HG02571 (cell line): ENCODE data around the gene LIN37.
"Not testable (repeated sequence)": the region's sequence is repeated elsewhere in the genome, so short reads cannot be mapped to it uniquely, and the experiment has no call there.

ENCODE experiments used
- ATAC-seq: cut with Tn5 transposase; IDR thresholded peaks from one replicate; pipeline ENCODE4 v1.9.1; 2021; ENCODE audit warnings: mild to moderate bottlenecking, moderate library complexity; ENCODE audit not compliant: unreplicated experiment

LIN37 gene

DNA sequence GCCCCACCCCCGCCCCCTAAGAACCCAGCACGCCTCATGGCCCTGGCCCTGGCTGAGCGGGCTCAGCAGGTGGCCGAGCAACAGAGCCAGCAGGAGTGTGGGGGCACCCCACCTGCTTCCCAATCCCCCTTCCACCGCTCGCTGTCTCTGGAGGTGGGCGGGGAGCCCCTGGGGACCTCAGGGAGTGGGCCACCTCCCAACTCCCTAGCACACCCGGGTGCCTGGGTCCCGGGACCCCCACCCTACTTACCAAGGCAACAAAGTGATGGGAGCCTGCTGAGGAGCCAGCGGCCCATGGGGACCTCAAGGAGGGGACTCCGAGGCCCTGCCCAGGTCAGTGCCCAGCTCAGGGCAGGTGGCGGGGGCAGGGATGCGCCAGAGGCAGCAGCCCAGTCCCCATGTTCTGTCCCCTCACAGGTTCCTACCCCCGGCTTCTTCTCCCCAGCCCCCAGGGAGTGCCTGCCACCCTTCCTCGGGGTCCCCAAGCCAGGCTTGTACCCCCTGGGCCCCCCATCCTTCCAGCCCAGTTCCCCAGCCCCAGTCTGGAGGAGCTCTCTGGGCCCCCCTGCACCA, 38.9 kb downstream of the LIN37 start:
- ATAC-seq, result no peak

DNA sequence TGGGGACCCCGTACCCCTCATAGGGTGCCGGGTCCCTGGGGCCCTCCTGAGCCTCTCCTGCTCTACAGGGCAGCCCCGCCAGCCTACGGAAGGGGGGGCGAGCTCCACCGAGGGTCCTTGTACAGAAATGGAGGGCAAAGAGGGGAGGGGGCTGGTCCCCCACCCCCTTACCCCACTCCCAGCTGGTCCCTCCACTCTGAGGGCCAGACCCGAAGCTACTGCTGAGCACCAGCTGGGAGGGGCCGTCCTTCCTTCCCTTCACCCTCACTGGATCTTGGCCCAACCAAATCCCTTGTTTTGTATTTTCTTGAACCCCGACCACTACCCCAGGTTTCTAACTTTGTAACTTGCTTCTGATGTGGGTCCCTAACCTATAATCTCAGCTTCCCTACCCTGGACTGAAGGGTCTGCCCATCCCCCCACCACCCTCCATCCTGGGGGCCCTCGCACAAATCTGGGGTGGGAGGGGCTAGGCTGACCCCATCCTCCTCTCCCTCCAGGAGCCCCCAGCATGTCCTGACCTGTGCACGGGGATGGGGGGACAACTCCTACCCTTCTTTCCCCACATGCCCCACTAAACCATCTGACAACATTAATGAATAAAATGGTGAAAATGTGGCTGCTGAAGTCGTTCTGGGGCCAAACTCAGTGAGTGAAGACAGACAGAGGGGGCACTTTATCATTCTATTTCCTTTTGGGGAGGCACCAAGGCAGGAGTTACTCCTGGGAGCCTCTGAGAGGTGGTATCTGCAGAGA, 40.0 kb downstream of the LIN37 start:
- ATAC-seq, result no peak

DNA sequence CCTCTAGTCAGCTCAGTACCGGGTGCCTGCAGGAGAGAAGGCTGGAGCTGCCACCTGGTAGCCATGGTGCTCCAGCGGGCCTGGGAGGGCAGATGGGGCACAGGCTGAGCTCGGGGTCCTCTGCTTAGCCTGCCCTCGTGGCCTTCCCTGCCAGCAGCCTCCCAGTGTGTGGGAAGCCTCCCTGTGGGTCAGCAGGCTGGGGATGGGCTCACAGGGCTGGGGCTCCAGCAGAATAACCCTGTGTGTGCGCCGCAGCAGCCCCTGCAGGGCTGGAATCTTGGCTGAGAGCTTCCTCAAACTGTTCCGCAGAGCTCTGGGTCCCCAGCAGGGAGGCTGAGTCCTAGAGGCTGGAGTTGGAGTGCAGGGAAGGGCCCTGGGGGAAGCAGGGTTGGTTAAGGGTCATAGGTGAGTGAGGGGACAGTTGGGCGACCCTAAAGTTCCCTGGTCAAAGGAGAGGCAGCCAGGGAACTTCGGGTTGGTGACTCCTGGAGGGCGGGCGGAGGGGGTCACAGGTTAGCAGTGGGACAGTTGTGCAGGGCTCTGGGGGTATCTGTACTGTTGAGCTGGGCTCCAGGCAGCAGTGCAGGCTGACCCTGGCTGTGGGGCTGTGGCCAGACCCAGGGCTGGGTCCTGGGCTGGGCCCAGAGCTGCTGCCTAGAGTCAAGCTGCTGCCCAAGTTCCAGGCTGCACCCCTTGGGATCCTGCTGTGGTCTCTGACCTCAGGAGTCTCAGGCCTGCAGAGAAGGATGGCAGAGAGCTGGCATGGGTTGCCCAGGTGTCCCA, 41.0 kb downstream of the LIN37 start:
- ATAC-seq, result no peak

DNA sequence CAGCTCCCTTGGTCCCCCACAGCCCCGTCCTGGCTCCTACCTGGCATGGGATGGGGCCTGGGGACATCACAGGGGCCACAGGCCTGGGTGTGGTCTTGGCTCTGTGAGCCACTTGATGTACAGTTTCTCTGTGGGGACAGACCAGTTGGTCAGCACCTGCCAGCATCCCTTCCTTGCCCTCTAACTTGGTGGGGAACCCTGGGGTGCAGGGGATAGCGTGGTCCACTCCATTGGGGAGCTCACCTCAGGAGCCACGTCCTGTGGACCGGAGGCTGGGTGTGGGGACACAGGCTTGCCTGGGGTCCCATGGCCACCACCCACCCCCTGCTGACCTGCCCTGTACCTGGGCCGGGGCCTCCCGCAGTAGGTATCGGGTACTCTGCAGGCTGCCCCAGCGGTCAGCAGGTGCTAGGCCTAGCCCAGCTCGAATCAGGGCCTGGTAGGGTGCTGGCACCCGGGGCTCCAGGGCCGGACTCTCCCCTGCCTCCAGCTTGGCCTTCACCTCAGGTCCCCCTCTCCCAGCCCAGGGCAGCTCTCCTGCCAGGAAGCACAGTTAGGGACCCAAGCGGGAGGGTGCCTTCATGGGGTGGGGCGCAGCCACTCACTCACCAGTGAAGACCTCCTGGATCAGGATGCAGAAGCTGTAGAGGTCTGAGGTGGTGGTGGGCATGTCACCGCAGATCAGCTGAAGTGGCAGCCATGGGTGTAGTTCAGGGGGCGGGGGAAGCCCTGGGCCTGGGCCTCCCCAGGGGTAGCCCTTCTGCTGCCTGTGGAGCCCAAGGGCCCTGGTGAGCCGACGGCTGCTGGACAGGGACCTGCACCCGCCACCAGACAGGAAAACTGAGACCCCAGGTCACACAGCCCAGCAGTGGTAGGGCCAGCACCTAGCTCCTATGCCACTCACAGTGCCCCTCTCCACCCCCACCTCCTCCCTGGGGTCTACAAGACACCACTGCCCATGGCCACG, 41.9 kb downstream of the LIN37 start:
- ATAC-seq, result no peak

DNA sequence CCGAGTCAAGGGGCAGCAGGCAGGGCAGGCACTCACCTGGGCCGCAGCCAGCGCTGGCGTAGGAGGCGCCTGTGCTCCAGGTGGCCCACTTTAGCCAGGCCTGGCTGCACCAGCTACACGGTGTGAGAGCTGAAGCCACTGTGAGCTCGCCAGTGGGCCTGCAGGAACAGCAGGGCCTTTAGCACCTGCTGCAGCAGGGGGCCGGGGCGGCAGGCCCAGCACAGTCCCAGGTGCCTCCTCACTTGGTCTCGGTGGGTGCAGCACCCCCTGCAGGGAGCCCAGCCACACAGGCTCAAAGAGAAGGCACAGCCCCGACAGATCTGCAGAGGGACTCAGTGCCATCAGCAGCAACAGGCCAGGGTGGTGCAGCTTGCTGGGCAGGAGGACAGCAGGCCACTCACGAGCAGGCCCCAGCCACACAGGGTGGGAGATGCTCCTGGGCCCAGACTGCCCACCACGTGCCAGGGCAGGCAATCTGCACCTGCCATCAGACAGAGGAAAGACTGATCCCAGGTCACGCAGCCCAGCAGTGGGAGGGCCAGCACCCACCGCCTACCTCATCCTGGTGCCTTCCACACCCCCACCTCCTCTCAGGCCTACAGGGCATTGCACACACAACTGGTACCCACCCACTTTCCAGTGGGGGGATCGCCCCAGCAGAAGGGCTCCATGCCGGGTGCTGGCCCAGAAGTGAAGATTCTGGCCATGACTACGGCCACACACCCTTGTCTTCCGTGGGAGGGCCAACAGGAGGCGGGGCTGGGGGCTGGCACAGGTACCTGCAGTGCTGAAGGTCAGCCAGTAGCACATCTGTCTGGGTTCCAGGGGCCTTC, 42.8 kb downstream of the LIN37 start:
- ATAC-seq, result no peak

DNA sequence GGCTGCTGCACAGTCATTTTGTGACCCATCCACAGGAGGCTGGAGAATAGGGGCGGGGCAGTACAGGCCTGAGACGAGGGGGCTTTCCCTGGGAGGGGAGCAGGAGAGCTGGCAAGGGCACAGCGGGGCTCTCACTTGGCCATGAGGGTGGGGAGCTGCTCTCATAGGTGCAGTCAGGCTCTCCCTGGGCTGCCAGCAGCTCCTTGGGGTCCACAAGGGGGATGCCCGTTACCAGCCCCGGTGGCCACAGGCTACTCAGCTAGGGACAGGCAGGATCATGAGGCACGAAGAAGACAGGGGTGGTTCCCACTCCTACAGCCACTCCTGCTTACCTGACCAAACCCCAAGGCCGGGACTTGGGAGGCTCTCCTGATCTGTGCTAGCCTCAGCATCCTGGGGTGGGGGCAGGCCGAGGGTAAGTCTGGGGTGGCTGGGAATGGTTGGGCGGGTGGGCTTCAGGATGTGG, 43.5 kb downstream of the LIN37 start:
- no peak for ATAC-seq

DNA sequence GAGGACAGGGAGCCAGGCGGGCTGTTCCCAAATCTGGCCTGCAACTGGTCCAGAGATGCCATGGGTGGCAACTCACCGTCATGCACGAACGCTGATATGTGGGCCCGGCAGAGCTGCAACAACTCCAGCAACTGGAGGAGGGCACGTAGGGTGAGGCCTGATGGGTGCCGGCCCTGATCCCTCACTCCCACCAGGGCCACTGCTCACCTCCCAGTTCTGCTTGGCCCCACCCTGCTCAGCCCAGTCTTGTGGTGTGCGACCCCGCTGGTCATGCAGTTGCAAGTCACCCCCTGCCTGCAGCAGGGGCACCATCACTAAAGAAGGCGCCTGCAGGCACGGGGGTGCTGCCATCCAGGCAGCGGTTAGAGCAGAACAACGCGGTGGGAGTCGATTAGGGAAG, 43.9 kb downstream of the LIN37 start:
- ATAC-seq, result no peak

DNA sequence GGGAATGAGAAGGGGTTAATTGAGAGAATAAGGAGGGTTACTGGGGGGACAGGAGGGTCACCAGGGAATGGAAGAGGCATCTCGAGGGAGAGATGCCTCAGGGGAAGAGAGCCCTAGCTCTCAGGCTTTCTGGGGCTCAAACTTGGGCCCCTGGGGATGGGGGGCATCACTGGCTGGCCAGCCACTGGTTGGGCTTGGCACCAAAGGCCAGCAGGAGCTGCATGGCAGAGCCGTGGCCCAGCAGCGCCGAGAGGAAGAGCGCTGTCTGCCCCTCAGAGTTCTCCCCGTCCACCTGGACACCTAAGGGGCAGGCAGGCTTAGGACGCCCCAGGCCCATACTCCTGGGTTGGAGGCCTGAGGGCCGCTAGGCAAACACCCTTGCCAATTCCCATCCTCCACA, 44.5 kb downstream of the LIN37 start:
- ATAC-seq, result no peak

DNA sequence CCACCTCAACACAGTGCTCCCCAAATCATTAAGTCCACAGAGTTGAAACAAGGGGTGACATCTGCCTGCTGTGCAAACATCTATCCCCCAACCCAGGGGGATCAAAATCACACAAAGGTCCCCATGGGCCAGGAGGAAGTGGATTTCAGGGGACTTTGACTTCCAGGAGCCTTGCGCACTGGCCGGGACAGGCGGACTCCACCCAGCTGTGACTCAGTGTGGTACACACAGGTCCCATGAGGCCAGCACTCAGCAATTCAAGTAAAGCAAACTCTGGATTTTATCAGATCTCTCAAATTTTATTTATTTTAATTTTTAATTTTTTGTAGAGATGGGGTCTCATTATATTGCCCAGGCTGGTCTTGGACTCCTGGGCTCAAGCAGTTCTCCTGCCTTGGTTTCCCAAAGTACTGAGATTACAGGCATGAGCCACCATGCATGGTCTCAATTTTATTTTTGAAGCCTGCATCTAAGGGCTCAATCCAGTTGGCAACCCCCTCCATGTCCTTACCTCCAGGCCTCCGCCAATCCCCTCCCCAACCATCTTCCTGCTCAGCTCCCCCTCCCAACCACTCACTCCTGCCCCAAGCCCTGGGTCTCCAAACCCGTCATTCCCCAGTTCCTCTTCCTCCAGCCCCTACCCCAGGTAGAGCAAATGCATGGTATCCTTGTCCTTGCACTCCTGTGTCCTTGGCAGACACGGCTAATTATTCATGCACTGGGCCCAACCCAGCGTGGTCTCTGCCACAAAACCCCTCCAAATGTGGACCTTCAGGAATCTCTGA, 45.2 kb downstream of the LIN37 start:
- no peak for ATAC-seq

DNA sequence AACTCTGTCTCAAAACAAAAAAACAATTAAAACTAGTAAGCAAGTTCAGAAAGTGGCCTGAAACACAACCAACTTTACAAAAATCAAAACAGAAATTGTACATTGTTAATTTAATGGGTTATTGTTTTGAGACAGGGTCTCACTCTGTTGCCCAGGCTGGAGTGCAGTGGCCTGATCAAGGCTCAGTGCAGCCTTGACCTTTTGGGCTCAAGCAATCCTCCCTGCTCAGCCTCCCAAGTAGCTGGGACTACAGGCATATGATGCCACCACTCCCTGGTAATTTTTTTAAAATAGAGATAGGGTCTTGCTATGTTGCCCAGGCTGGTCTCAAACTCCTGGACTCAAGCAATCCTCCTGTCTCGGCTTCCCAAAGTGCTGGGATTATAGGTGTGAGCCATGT, 47.2 kb downstream of the LIN37 start:
- not testable (repeated sequence) for ATAC-seq

DNA sequence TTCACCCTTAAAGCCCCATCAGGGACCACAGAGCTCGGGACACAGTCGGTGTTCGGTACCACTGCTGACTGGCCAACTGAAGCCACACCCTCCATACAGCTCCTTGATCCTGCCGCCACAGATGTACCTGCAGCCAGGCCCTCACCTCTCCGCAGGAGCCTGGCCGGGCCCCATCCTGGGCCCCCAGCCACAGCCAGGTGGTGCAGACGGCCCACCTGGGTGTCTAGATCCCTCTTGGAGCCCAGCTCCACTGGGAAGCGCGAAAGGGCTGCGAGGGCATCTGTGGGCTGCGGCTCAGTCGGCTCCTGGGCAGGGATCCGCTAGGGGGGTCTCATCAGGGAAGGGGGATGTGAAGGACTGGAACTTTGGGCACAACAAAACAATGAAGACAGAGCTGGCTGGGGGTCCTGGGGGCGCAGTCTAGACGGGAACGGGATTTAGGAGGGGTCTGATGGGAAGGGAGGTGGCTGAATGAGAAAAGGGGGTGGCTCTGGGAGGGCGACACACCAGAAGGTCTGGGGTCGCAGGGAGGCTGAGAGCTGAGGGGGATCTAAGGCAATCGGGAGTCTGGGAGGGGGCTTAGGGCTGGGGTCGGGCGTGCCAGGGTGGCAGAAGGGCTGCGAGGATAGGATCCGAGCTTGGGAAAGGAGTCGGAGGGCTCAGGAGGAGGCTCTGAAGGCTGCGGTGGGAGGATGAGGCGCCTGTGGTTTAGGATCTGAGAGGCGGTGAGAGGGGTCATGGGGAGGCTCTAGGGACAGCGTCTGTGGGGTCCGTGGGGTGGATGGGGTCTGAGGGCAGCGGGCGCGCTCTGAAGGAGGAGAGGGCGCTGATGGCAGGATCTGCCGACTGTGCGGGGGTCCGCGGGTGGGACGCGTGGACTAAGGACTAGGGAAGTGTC, 48.5 kb downstream of the LIN37 start:
- ATAC-seq, result no peak

DNA sequence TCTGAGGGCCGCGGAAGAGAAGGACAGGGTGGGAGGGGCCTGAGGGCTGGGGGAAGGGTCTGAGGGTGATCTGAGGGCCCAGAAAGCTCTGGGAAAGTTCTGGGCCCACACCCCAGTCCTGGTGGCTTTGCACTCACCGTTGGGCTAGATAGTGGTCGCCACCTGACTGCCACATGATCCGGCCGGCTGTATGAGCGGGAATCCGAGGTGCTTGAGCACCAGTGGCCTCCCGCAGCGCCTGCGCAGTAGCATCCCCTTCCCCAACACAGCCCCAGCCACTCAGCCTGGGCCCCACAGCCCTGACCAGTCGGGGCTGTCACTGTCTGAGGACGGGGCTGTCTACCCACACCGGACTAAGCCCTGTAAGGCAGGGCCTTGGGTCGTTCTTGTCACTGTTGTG, 49.3 kb downstream of the LIN37 start:
- no peak for ATAC-seq

DNA sequence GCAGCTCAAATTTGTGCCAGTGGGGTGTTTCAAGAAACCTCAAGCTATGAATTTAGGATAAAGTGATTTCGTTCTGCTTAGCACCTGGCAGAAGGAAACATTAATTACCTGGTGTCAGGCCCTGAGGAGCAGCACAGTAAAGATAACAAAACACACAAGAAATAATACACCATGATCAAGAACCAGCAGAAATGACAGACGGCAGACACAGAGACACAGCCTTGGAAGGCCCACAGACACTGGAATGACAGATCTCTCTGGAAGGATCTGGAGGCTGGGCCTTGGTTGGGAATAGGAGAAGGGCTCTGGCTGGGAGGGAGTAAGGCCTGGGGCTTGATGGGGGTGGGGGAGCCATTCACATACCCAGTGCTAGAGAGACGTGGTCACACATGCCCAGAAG, 53.5 kb downstream of the LIN37 start:
- ATAC-seq, result no peak
